Sigmoid colon (tissue), 7 donors: Measurements from ENCODE around the gene AXIN1. TPM values are rescaled to one million over a fixed set of nuclear protein-coding genes. Genes with fewer than 3 reads are reported as not detected.

Source experiments
- DNase-seq: peaks from one replicate; pipeline ENCODE4 v3.0.0-alpha.2; 2019
- H3K27ac ChIP-seq, 4 donors: fragments of 200-600 bp; sonication (generic); one replicate each; pipeline ENCODE4 v1.5.1; 2016 to 2019; ENCODE audit warnings: mild to moderate bottlenecking in 1 of 4
- H3K27me3 ChIP-seq, 3 donors: fragments of 200-600 bp; sonication (generic); one replicate each; pipeline ENCODE4 v1.5.1; 2019; ENCODE audit warnings: mild to moderate bottlenecking in 1 of 3
- H3K36me3 ChIP-seq, 4 donors: fragments of 200-600 bp; sonication (generic); one replicate each; pipeline ENCODE4 v1.5.1; 2016 to 2019
- H3K4me1 ChIP-seq, 4 donors: fragments of 200-600 bp; sonication (generic); one replicate each; pipeline ENCODE4 v1.5.1; 2017 to 2019
- H3K4me3 ChIP-seq, 4 donors: fragments of 200-600 bp; sonication (generic); one replicate each; pipeline ENCODE4 v1.5.1; 2017 to 2019; ENCODE audit warnings: mild to moderate bottlenecking in 2 of 4, moderate library complexity in 1 of 4
- H3K9me3 ChIP-seq, 4 donors: fragments of 200-600 bp in 3 of 4; sonication (generic) in 3 of 4; one replicate each; pipeline versions ENCODE4 v1.5.1 to v1.6.1; 2013 to 2019
- EP300 ChIP-seq, 4 donors: sonication (generic); formaldehyde crosslinking; IDR thresholded peaks; one replicate each; pipeline ENCODE4 v1.6.1; 2017; ENCODE audit warnings: antibody characterized with exemption in 4 of 4
- POLR2A ChIP-seq, 2 donors: fragments of 450-650 bp; IDR thresholded peaks; one replicate each; pipeline ENCODE4 v1.6.1; 2016; ENCODE audit warnings: antibody characterized with exemption in 2 of 2, mild to moderate bottlenecking in 2 of 2, moderate library complexity in 2 of 2
- POLR2AphosphoS5 ChIP-seq, 4 donors: sonication (generic); formaldehyde crosslinking; IDR thresholded peaks; one replicate each; pipeline ENCODE4 v1.6.1; 2017; ENCODE audit warnings: antibody characterized with exemption in 4 of 4
- WGBS, 2 donors: extraction: QIAGEN DNeasy Blood & Tissue Kit; methylation state at CpG; one replicate each; pipeline ENCODE4 v1.1.7; 2013; 5-methylcytosine and 5-hydroxymethylcytosine counted together
- intact Hi-C: fragments of 100-400 bp; cut with DNase I; formaldehyde crosslinking; loops from one replicate; pipeline ENCODE4 v1.15.1; 2023
- polyA plus RNA-seq, 3 donors: library from polyadenylated mRNA; stranded (reverse); fragments of 200-250 nt; gene quantifications; one replicate each; pipeline ENCODE4 v1.2.3, GENCODE V29; 2013
- total RNA-seq, 4 donors: library from RNA; depleted of rRNA; stranded (reverse); fragments of >200 nt; gene quantifications; one replicate each; pipeline ENCODE4 v1.1.0, GENCODE V29; 2016
- TF ChIP-seq, protein P1 (sequence below), 4 experiments: fragments of 450-650 bp in 3 of 4; fragments of 200-600 bp in 1 of 4; IDR thresholded peaks; one replicate each; pipeline ENCODE4 v1.5.1; 2016 to 2019; ENCODE audit warnings: antibody characterized with exemption in 4 of 4, mild to moderate bottlenecking in 3 of 4, moderate library complexity in 2 of 4
- donor health status: healthy with polysubstance abuse.
- donor health status: Bipolar disorder and iron deficiency.
- donor health status: healthy.

AXIN1 gene
- total and polyA plus RNA-seq, 7 donors, result 17.9 to 33.4 (median 28.2) TPM

DNA sequence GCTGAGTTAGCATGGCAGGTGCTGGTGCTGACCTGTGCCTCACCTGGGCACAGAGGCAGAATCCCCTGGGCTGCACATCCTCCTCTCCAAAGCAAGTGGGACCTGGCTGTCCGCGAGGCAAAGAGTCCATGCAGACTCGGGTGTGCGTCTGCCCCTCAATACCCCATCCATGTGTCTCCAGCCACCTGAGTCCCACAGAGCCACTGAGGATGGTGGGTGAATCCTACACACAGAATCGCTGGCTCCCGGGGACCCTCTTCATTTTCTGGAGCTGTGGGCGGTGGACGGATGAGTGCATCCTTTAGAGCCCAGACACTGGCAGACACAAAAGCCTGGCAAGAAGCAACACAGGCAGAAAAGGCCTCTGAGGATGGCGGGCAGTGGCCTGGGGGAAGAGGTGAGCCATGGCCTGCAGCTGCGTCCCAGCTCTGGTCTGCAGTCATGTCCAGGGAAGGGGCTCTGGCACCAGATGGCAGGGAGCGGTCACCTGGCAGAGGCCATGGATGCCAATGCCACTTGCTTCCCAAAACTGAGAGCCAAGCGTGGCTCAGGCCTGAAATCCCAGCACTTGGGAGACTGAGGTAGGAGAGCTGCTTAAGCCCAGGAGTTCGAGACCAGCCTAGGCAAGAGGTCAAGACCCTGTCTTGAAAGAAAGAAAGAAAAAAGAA is 29.9 kb downstream of the AXIN1 start:
- H3K4me1 ChIP-seq, result peaks cover 0 to 9% (median 6%) of the 10 kb centered on the region in 4 donors
- no peak overlapping the region for H3K4me3 ChIP-seq
- H3K27me3 ChIP-seq, result no peaks in the 10 kb centered on the region
- DNase-seq, result no peak
- no peaks in the 10 kb centered on the region for H3K9me3 ChIP-seq
- no peak overlapping the region for H3K27ac ChIP-seq
- peaks cover 0 to 13% (median 7%) of the 10 kb centered on the region in 4 donors for H3K36me3 ChIP-seq
- 94% methylated on average over 13 of the region's 13 CpGs for WGBS, 2 donors
- TF ChIP-seq, protein P1, sequence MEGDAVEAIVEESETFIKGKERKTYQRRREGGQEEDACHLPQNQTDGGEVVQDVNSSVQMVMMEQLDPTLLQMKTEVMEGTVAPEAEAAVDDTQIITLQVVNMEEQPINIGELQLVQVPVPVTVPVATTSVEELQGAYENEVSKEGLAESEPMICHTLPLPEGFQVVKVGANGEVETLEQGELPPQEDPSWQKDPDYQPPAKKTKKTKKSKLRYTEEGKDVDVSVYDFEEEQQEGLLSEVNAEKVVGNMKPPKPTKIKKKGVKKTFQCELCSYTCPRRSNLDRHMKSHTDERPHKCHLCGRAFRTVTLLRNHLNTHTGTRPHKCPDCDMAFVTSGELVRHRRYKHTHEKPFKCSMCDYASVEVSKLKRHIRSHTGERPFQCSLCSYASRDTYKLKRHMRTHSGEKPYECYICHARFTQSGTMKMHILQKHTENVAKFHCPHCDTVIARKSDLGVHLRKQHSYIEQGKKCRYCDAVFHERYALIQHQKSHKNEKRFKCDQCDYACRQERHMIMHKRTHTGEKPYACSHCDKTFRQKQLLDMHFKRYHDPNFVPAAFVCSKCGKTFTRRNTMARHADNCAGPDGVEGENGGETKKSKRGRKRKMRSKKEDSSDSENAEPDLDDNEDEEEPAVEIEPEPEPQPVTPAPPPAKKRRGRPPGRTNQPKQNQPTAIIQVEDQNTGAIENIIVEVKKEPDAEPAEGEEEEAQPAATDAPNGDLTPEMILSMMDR (IDR thresholded peaks at IDR 0.05), result no peak
- intact Hi-C loops, result loop anchor here (5.0 kb wide), 1 partner anchor 50 kb away; the partner anchor contains the start of gene MRPL28

- Histone ChIP-seq H3K9me3 (no peaks in the 10 kb centered on the region), H3K27me3 (no peaks in the 10 kb centered on the region), H3K4me3 (no peak overlapping the region), H3K27ac (no peak overlapping the region), H3K4me1 (no peaks in the 10 kb centered on the region), H3K36me3 (peaks cover 0 to 13% (median 7%) of the 10 kb centered on the region in 4 donors)
- 73 to 81% methylated on average over 9 of the region's 9 CpGs for WGBS, 2 donors
- TF ChIP-seq, protein P1 (IDR thresholded peaks at IDR 0.05), result no peak
- TF ChIP-seq POLR2A (IDR thresholded peaks at IDR 0.05), result no peak
- no peak for TF ChIP-seq EP300 (IDR thresholded peaks at IDR 0.05)
- TF ChIP-seq POLR2AphosphoS5 (IDR thresholded peaks at IDR 0.05), result no peak
- intact Hi-C loops, result loop anchor here (5.0 kb wide), 1 partner anchor 51 kb away; the partner anchor contains the start of gene MRPL28
- DNase-seq, result no peak
Measured at GRCh38 chr16:321532-321931, 31.0 kb downstream of the AXIN1 start.

- WGBS, 2 donors, result 91 to 94% methylated on average over 5 of the region's 5 CpGs
- intact Hi-C loops, result loop anchor here (5.0 kb wide), 1 partner anchor 52 kb away; the partner anchor contains the start of gene MRPL28
Measured at GRCh38 chr16:320206-320605, 32.3 kb downstream of the AXIN1 start.

GRCh38 chr16:318628-319027 is 33.9 kb downstream of the AXIN1 start:
- WGBS, 2 donors, result 90 to 96% methylated on average over 22 of the region's 22 CpGs
- Histone ChIP-seq H3K9me3 (no peaks in the 10 kb centered on the region), H3K36me3 (peaks cover 0 to 23% (median 13%) of the 10 kb centered on the region in 4 donors), H3K4me1 (no peaks in the 10 kb centered on the region), H3K27ac (no peak overlapping the region), H3K4me3 (no peak overlapping the region), H3K27me3 (no peaks in the 10 kb centered on the region)
- TF ChIP-seq POLR2AphosphoS5 (IDR thresholded peaks at IDR 0.05) (no peak), POLR2A (IDR thresholded peaks at IDR 0.05) (no peak), EP300 (IDR thresholded peaks at IDR 0.05) (no peak)
- TF ChIP-seq, protein P1 (IDR thresholded peaks at IDR 0.05), result no peak
- no peak for DNase-seq
- intact Hi-C loops, result no loop called here

More at GRCh38 chr16:320206-320605, 32.3 kb downstream of the AXIN1 start:
- no peaks in the 10 kb centered on the region for H3K9me3 ChIP-seq
- peaks cover 0 to 13% (median 7%) of the 10 kb centered on the region in 4 donors for H3K36me3 ChIP-seq
- no peak for DNase-seq
- no peak overlapping the region for H3K27ac ChIP-seq
- TF ChIP-seq POLR2A (IDR thresholded peaks at IDR 0.05) (no peak), POLR2AphosphoS5 (IDR thresholded peaks at IDR 0.05) (no peak), EP300 (IDR thresholded peaks at IDR 0.05) (no peak)
- TF ChIP-seq, protein P1 (IDR thresholded peaks at IDR 0.05), result no peak
- H3K27me3 ChIP-seq, result no peaks in the 10 kb centered on the region
- no peaks in the 10 kb centered on the region for H3K4me1 ChIP-seq
- H3K4me3 ChIP-seq, result no peak overlapping the region
